Stomach (tissue), 9 donors: ENCODE results near the gene NRG3. TPM values are rescaled to one million over a fixed set of nuclear protein-coding genes. Genes with fewer than 3 reads are reported as not detected.

Experiments used
- DNase-seq, 2 donors: peaks; one replicate each; pipeline versions ENCODE4 v3.0.0 to v3.0.0-alpha.2; 2013 to 2019
- H3K27ac ChIP-seq, 5 donors: fragments of 200-600 bp in 4 of 5; sonication (generic) in 4 of 5; one replicate each; pipeline ENCODE4 v1.5.1; 2013 to 2019; ENCODE audit warnings: mild to moderate bottlenecking in 1 of 5, moderate library complexity in 1 of 5
- H3K27me3 ChIP-seq, 3 donors: fragments of 200-600 bp; sonication (generic); one replicate each; pipeline ENCODE4 v1.5.1; 2017 to 2019; ENCODE audit warnings: mixed run types in 1 of 3
- H3K36me3 ChIP-seq, 4 donors: fragments of 200-600 bp; sonication (generic); 1 replicate in 3 of 4; 2 replicates in 1 of 4; pipeline ENCODE4 v1.5.1; 2016 to 2019
- H3K4me1 ChIP-seq, 4 donors: fragments of 200-600 bp; sonication (generic); one replicate each; pipeline ENCODE4 v1.5.1; 2016 to 2019
- H3K4me3 ChIP-seq, 4 donors: fragments of 200-600 bp; sonication (generic) in 3 of 4; one replicate each; pipeline ENCODE4 v1.5.1; 2016 to 2019; ENCODE audit warnings: mild to moderate bottlenecking in 1 of 4
- H3K9me3 ChIP-seq, 4 donors: fragments of 200-600 bp; sonication (generic); one replicate each; pipeline ENCODE4 v1.5.1; 2016 to 2019
- CTCF ChIP-seq, 7 experiments: fragments of 450-650 bp in 4 of 7; fragments of 200-600 bp in 3 of 7; sonication (generic) in 3 of 7; IDR thresholded peaks; one replicate each; pipeline ENCODE4 v1.5.1; 2016 to 2019; ENCODE audit warnings: antibody characterized with exemption in 7 of 7, control low read depth in 2 of 7, mild to moderate bottlenecking in 1 of 7
- EP300 ChIP-seq: sonication (generic); formaldehyde crosslinking; IDR thresholded peaks from one replicate; pipeline ENCODE4 v1.6.1; 2017; ENCODE audit warnings: antibody characterized with exemption
- POLR2A ChIP-seq, 4 donors: fragments of 450-650 bp; IDR thresholded peaks; one replicate each; pipeline ENCODE4 v1.6.1; 2016; ENCODE audit warnings: antibody characterized with exemption in 4 of 4, control low read depth in 2 of 4, mild to moderate bottlenecking in 1 of 4, moderate library complexity in 1 of 4
- POLR2AphosphoS5 ChIP-seq, 3 donors: sonication (generic); formaldehyde crosslinking; IDR thresholded peaks; one replicate each; pipeline ENCODE4 v1.6.1; 2016; ENCODE audit warnings: antibody characterized with exemption in 3 of 3
- WGBS, 5 donors: extraction: QIAGEN DNeasy Blood & Tissue Kit in 3 of 5; methylation state at CpG; one replicate each; pipeline versions ENCODE4 v1.1.5 to v1.1.7; 2013 to 2018; 5-methylcytosine and 5-hydroxymethylcytosine counted together
- intact Hi-C: fragments of 100-400 bp; cut with DNase I; formaldehyde crosslinking; loops from one replicate; pipeline ENCODE4 v1.15.1; 2023; ENCODE audit warnings: low total_unique reads
- polyA plus RNA-seq, 3 donors: library from polyadenylated mRNA; stranded (reverse); fragments of 200-250 nt; gene quantifications; one replicate each; pipeline ENCODE4 v1.2.3, GENCODE V29; 2013
- total RNA-seq, 5 donors: library from RNA; depleted of rRNA; stranded (reverse); fragments of >200 nt; gene quantifications; one replicate each; pipeline versions ENCODE4 v1.1.0 to v1.2.3, GENCODE V29; 2014 to 2016
- donor health status: healthy with polysubstance abuse.
- donor health status: Bipolar disorder and iron deficiency.
- donor health status: healthy.

The NRG3 gene
- total and polyA plus RNA-seq, 8 donors, result 0.08 to 2.5 (median 0.52) TPM; not detected in 4

GRCh38 chr10:81889181-81889769 is 14.3 kb downstream of the NRG3 start:
- H3K4me1 ChIP-seq, result no peaks in the 10 kb centered on the region
- no peak for DNase-seq
- TF ChIP-seq CTCF (IDR thresholded peaks at IDR 0.05), result no peak
- TF ChIP-seq POLR2A (IDR thresholded peaks at IDR 0.05), result no peak
- no peak for TF ChIP-seq EP300
- no peak for TF ChIP-seq POLR2AphosphoS5 (IDR thresholded peaks at IDR 0.05)
- H3K4me3 ChIP-seq, result no peak overlapping the region
- H3K36me3 ChIP-seq, result no peaks in the 10 kb centered on the region
- 71 to 81% (median 78%) methylated on average over 7 of the region's 7 CpGs for WGBS, 5 donors
- no peaks in the 10 kb centered on the region for H3K27me3 ChIP-seq
- intact Hi-C loops, result no loop called here
- no peaks in the 10 kb centered on the region for H3K9me3 ChIP-seq
- no peak overlapping the region for H3K27ac ChIP-seq

- Histone ChIP-seq H3K36me3 (no peaks in the 10 kb centered on the region), H3K4me3 (no peak overlapping the region), H3K27me3 (no peaks in the 10 kb centered on the region), H3K27ac (no peak overlapping the region), H3K9me3 (no peaks in the 10 kb centered on the region), H3K4me1 (no peaks in the 10 kb centered on the region)
- intact Hi-C loops, result no loop called here
- TF ChIP-seq CTCF (IDR thresholded peaks at IDR 0.05), result no peak
- TF ChIP-seq EP300, result no peak
- no peak for TF ChIP-seq POLR2AphosphoS5 (IDR thresholded peaks at IDR 0.05)
- TF ChIP-seq POLR2A (IDR thresholded peaks at IDR 0.05), result no peak
- WGBS, 5 donors, result 77 to 84% (median 83%) methylated on average over 8 of the region's 8 CpGs
- DNase-seq, result no peak
These were observed 19.6 kb downstream of the NRG3 start for GRCh38 chr10:81894616-81895015.

GRCh38 chr10:81898518-81898917 is 23.5 kb downstream of the NRG3 start:
- Histone ChIP-seq H3K4me3 (no peak overlapping the region), H3K36me3 (no peaks in the 10 kb centered on the region), H3K27me3 (no peaks in the 10 kb centered on the region), H3K9me3 (no peaks in the 10 kb centered on the region), H3K4me1 (no peaks in the 10 kb centered on the region), H3K27ac (no peak overlapping the region)
- TF ChIP-seq EP300, result no peak
- no peak for TF ChIP-seq CTCF (IDR thresholded peaks at IDR 0.05)
- TF ChIP-seq POLR2A (IDR thresholded peaks at IDR 0.05), result no peak
- TF ChIP-seq POLR2AphosphoS5 (IDR thresholded peaks at IDR 0.05), result no peak
- WGBS, 5 donors, result 5 to 16% (median 11%) methylated on average over 1 of the region's 1 CpG
- intact Hi-C loops, result no loop called here
- no peak for DNase-seq

- Histone ChIP-seq H3K4me1 (no peaks in the 10 kb centered on the region), H3K27me3 (no peaks in the 10 kb centered on the region), H3K4me3 (no peak overlapping the region), H3K27ac (no peak overlapping the region), H3K36me3 (no peaks in the 10 kb centered on the region), H3K9me3 (no peaks in the 10 kb centered on the region)
- 85 to 94% (median 90%) methylated on average over 2 of the region's 2 CpGs for WGBS, 5 donors
- intact Hi-C loops, result no loop called here
- DNase-seq, result no peak
- no peak for TF ChIP-seq EP300
- TF ChIP-seq CTCF (IDR thresholded peaks at IDR 0.05), result no peak
- no peak for TF ChIP-seq POLR2A (IDR thresholded peaks at IDR 0.05)
- TF ChIP-seq POLR2AphosphoS5 (IDR thresholded peaks at IDR 0.05), result no peak
These were observed 26.0 kb downstream of the NRG3 start for GRCh38 chr10:81900989-81901388.
